Daoy (cell line): ENCODE results near the gene CCDC13. TPM values are rescaled to one million over a fixed set of nuclear protein-coding genes. Genes with fewer than 3 reads are reported as not detected.

Experiments
- DNase-seq: peaks from one replicate; pipeline ENCODE4 v3.0.0-alpha.2; 2015; ENCODE audit warnings: low read depth
- total RNA-seq: library from RNA; depleted of rRNA; stranded (reverse); fragments of >200 nt; shearing (Covaris generic); gene quantifications from 2 replicates; pipeline ENCODE4 v1.2.3, GENCODE V29; 2014

CCDC13 gene
- total RNA-seq, 1 experiment from 2014 or later = 1.5 TPM

DNA sequence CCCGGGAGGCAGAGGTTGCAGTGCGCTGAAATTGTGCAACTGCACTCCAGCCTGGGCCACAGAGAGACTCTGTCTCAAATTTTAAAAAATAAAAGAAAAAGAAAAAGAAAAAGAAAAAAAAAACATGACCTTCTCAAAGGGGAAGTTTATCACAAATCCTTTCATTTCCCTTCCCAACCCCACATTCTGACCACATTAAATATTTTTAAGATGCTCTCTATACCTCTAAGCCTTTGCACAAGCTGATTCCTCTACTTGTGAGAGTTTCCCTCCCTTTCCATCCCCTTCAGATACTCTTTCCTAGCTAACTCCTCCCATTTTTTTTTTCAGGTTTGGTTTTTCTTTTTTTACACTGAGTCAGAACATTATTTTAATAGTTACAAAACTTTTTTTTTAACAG, 27.2 kb upstream of the CCDC13 start:
- no peak for DNase-seq

DNA sequence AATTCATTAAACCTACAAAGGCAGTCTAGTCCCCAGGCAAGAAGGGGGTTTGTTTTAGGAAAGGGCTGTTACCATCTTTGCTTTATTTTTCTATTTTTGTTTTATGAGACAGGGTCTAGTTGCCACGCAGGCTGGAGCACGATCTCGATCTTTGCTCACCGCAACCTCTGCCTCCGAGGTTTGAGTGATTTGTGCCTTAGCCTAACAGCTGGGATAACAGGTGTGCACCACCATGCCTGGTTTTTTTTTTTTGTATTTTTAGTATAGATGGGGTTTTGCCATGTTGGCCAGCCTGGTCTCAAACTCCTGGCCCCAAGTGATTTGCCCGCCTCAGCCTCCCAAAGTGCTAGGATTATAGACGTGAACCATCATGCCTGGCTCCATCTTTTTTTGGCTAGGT, 26.3 kb upstream of the CCDC13 start:
- no peak for DNase-seq

DNA sequence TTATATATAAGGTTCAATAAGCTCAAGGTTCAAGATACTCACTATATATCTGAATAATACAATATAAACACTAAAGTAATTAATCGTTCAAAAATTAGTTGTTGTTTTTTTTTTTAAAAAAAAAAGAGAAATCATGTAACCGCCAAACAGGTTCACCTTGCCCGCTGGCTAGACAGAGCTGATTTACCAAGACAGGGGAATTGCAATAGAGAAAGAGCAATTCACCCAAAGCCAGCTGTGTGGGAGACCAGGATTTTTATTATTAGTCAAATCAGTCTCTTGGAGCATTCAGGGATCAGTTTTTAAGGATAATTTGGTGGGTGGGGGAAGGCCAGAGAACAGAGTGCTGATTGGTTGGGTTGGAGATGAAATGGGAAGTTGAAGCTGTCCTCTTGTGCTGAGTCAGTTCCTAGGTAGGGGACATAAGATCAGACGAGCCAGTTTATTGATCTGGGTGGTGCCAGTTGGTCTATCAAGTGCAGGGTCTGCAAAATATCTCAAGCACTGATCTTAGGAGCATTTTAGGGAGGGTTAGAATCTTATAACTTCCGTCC, 23.4 kb upstream of the CCDC13 start:
- no peak for DNase-seq

DNA sequence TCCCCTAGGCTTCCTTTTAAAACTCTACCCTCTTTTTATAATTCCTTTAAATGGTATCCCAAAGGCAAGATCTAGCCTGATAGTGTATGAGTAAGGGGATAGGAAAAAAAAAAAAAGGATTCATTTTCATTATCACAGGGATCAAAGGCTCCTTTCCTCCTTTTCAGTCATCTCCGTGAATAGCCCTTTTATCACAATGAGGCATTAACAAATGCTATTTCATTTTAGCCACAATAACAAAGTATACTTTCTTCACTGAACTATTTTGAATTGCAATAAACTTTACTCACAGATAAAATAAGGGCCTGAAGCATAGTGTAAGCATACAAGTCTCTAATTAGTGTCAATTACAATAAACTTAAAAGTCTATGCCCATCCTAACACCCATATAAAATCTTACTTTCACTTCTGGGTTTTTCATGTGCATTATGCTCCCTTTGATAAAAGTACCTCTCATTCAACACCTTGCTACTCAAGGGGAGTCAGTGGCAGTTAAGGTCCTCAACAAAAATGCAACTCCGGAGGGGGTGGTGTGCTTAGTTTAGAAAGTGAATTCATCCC, 22.6 kb upstream of the CCDC13 start:
- DNase-seq = no peak

DNA sequence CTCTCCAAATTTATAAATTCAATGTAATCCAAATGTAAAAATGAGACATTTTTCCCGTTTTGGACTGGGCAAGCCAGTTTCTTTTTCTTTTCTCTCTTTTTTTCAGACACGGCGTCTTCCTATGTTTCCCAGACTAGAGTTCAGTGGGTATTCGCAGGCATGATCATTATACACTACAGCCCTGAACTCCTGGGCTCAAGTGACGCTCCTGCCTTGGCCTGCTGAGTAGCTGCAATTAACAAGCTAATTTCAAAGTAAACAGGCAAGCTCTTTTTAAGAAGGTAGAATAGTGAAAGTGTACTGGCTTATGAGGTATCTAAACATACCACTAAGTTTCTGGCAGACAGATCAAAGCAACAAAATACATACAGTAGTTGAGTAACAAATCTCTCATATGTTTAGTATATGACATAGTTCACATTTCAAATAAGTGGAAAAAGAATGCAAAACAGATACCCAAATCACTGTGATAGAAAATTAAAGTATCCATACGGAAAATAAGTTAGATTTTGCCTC, 17.7 kb upstream of the CCDC13 start:
- no peak for DNase-seq

DNA sequence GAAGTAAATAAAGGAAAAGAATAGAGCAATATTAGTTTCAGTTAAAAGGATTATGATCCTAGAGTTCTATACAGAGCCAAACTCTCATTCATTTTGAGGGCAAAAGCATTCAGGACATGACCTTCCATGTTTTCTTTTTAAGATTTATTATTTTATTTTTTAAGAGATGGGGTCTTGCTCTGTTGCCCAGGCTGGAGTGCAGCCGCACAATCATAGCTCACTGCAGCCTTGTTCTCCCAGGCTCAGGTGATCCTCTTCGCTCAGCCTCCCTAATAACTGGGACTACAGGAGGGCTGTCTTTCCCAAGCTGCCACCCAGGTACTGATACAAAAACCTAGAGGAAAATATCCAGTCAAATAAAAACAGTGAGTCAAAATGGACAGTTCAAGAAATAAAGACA, 13.6 kb upstream of the CCDC13 start:
- no peak for DNase-seq

DNA sequence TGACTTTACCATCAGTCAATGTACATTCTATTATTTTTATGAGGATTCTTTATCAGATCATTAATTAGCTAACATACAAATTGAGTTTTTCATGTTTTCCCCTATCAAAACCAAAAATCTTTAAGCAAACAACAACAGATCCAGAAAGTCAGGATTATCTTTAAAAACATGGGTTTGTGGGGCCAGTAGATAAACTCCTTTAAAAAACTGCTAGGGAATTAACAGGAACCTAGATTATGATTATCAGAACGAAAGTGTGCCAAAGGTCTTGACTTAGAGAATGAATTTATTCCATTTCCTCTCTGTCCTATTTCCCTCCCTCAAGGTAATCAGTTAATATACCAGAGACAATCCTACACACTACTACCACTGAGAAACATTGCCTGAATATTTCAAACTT, 13.2 kb upstream of the CCDC13 start:
- no peak for DNase-seq

DNA sequence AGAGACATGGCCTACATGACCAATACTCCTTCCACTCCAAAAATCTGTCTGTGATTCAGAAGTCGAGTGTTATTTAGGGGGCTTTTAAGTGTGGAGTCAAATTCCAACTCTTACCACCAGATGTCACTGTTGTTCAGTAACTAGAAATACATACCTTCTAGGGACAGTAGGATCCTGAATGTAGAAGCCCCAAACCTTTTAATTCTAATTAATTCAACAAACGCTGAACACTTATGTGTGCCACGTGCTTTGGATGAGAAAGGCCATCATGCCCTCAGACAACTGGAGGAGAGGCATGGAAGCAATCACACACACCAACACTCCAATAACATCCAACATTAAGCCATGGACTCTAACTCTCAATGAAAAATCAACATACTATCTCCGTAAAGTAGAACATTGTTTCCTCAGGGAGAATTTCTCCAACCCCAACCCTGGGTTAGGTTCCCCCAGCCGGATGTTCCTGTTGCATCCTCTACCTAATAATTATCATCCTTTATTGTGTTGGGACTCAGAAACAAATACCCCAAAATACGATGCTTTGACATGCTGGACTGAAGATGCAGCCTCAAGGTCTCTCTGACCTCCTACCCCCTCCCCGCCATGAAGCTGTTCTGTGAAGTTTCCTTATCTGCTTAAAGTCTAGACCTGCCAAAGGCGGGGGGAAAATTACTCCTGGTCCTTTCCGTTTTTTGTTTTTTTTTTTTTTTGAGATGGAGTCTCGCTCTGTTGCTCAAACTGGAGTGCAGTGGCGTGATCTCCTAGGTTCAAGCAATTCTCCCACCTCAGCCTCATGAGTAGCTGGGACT, 8.0 kb upstream of the CCDC13 start:
- DNase-seq = peak; percentile 41

DNA sequence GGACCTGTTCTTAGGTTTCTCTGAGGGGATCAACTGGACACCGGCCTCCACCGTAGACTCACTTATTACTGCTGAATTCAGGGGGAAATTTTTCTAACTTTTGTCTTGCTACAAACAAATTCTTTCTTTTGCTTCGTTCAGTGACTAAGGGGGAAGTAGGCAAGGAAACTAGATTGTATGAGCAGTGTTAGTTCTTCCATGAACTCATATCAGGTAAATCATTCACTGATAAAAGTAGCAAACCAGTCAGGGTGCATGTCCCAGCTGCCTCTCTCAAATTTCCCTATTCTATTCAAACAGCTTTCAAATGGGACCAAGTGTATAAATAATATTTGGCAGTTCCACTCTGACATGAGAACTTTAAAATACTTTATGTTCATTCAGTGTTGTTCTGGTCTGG, 7.3 kb upstream of the CCDC13 start:
- DNase-seq = no peak

DNA sequence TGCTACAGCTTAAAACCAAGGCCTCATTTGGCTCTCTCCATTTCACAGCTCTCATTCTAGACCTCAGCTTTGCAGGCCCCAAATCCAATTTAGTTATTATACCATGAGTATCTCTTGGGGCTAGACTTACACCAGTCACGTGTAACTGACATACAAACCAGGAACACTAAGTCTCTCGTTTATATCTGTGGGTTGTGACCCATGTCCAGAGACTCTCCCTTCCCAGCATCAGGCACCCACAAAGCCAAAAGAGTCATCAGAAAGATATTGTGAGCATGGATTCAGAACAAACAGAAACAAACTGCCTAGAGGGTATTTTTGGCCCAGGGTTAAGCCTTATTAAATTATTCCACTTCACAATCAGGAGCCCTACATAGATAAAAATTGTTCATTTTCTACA, 5.6 kb upstream of the CCDC13 start:
- no peak for DNase-seq

DNA sequence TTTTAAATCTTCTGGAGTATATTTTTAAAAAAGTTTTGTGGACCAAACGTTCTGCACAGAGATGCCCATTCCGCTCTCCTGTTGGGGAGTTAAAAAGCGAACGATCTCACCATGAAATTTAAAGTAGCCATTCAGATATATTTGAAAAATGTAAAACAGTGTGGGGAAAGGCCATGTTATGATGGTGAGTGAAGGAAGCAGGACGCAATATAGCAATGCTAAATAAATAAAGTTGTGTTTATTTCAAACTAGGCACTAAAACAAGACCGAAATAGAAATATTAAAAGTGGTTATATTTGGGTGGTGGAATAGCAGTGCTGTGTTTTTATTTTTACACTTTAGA, 327 bp upstream of the CCDC13 start:
- DNase-seq = no peak

DNA sequence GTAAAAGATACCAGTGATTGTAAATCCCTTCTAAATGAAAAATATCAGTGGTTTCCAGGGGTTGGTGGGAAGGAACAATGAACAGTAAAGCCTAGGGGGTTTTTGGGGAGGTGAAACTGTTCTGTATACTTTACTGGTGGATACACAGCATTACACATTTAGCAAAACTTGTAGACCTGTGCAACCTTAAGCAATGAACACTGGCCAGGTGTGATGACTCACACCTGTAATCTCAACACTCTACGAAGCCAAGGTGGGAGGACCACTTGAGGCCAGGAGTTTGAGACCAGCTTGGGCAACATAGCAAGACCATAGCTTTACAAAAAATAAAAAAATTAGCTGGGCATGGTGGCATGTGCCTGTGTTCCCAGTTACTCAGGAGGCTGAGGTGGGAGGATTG, 1.8 kb downstream of the CCDC13 start:
- DNase-seq = no peak

DNA sequence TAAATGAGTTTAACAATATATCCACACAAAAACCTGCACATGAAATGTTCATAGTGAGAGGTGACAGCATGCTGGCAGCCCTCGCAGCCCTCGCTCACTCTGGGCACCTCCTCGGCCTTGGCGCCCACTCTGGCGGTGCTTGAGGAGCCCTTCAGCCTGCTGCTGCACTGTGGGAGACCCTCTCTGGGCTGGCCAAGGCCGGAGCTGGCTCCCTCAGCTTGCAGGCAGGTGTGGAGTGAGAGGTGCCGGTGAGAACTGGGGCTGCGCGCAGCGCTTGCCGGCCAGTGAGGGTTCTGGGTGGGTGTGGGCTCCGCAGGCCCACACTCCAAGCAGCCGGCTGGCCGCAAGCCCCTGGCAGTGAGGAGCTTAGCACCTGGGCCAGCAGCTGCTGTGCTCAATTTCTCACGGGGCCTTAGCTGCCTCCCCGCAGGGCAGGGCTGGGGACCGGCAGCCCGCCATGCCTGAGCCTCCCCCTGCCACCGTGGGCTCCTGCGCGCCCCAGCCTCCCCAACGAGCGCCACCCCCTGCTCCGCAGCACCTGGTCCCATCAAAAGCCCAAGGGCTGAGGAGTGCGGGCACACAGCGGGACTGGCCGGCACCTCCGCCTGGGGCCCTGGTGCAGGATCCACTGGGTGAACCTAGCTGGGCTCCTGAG, 3.4 kb downstream of the CCDC13 start:
- DNase-seq = no peak

DNA sequence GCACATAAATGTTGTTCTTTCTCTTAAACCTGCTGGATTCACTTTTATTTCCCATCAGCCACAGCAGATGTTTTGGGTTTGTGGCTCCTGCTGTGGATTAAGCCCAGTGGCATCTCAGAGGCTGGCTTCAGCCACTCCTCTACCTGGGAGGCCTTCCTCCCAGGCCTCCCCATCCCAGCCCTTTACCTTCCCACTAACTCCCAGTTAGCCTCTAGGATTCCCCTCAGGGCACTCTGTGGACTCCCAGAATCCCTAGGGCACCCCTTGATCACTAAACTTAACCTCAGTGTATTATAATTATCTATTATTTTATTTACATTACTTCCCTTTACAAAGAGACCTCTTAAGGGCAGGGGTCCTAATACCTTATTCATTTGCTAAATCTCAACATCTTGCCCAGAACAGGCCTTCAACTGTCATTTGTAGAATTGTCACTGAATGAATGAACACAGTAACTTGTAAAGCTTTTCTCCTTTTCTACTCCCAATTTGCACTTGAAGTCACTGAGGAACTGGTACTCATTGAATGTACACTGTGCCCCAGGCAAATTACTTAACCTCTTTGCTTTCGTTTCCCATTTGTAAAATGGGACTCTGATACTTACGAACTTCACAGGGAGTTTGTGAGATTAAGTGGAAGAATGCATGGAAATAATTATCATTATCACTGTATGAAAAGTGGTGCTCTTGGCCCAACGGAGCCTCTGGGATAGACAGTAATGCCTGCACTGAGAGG, 8.3 kb downstream of the CCDC13 start:
- no peak for DNase-seq

DNA sequence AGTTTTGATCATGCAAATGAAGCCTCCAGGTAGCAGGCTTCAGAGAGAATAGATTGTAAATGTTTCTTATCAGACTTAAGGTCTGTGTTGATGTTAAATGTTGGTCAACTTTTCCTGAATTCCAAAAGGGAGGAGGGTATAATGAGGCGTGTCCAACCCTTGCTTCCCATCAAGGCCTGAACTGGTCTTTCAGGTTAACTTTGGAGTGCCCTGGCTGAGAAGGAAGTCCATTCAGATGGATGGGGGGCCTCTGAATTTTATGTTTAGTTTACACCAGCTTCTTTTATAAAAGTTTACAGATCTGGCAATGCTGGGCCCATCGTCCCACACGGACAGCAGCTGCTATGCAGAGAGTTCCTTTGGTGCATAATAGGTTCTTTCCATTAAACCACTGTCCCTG, 8.9 kb downstream of the CCDC13 start:
- no peak for DNase-seq

DNA sequence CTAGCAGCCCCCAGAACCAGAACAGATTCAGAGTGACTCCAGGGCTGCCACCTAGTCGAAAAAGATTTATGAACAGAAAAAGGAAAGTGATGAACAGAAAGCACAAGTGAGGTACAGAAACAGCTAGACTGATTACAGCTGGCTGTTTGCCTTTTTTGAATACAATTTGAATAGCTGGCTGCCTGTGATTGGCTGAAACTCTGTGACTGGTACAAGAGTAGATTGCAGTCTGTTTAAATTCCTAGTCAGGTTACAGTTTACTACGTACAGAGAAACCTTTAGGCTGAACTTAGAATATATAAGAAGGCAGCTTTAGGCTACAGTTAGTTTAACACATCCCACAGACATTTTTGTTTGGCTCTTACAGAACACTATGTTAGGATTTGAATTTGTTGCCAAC, 10.0 kb downstream of the CCDC13 start:
- no peak for DNase-seq

DNA sequence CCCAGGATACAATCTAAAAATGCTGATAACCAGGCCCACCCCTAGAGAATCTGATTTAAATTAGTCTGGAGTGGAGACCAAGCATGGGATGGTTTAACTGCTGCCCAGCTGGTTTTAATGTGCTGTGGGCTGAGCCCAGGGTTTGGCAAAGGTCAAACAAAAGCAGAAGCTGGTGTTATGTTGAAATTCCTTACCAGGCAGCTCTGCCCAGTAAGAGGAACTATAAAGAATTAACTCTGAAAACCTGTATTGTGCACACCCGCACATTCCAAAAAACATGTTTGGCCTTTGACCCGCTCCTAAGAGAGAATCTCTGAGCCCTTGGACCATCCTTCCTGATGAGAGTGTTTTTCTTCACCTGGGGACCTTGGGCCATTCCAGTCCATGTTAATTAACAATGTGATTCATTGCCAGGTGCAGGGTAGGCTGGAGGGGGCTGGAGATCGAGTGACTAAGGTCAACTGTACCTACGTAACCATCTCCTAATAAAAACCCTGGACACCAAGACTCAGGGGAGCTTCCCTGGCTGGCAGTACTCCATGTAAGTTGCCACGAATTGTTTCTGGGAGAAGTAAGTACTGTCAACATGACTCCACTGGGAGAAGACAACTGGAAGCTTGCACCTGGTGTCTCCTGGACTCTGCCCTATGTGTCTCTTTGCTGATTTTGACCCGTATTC, 10.9 kb downstream of the CCDC13 start:
- DNase-seq = no peak

DNA sequence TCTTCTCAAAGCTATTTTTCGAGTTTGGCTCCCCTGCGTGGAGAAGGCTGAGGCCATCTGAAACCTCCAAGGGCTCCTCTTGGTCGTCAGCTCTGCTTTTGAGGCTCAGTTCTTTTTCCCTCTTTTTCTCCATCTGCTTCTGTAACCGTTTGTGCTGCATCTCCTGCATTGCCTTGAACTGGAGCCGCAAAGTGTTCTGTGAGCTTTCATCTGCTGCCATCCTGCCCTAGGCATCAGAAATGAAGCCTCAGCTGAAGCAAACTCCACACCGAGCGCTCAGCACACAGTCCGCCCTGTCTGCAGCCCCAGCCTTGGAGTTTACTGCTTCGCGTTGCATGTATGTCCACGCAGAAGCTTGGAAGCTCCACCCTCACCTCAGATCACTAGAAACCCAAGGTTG, 14.9 kb downstream of the CCDC13 start:
- DNase-seq = no peak

DNA sequence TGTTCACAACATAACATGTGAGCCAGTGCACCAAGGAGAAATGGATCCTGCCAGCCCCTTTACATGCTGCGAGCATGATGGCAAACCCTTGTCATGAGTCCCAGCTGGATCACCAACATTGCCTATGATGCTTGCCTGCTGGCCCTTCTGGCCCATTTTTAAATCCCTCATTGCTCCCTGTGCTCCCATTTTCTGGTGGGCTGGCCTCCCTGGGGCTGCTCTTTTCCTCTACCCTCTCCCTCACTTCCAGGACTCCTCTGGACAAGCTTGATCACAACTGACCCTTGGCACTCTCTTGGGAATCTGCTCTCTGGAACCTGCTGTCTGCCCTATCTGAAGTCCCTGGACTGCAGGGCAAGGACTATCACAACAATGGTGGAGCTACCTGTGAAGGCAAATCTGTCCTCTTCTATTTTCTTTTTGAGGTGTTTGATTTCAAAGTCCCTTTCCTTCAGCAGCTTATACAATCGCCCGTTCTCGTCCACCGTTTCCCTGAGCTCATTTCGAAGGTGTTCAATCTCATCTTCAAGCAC, 16.3 kb downstream of the CCDC13 start:
- DNase-seq = no peak

DNA sequence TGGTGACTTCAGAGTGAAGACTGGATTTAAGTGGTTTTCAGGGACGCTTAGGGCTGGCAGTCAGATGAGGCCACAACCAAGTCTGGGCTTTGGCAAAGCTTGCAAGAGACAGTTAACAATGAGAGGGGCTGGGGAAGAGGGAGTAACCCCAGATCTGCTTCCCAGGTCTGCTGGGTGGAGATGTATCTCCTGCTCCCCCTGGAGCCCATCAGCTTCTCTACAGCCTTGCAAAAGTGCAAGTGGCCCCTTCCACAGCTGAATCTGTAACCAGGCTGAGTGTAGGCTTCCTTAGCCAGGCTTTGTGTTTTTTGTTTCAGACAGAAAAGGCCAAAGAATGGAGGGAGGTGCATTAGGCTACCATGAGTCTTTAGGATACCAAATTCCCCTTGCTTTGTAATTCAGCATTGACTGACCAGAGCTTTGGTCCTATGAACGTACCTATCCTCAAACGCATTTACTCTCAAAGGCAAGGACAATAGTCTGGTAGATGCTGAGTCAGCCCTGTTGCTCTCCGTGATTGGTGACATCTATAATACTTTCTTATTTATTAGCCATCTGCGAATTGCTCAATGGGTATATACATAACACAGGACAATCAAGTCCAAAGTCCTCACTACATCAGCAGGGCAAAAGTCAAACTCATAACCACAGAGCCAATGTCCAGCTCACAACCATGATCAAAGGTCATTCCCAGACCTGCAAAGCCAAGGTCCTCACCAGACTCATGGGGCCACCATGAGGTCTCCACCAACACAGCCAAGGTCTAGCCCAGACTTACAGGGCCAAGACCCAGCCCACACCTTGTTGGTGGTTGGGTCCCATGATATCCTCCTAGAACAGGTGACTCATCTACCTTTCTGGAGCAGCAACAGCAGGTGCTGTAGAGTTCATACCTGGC, 17.1 kb downstream of the CCDC13 start:
- no peak for DNase-seq
